ENCODE results near the gene CYB5B. TPM values are rescaled to one million over a fixed set of nuclear protein-coding genes. Genes with fewer than 3 reads are reported as not detected.

Gene CYB5B
- total RNA-seq, 4 donors from 2014 or later = 26.7 to 31.2 (median 29.1) TPM

DNA sequence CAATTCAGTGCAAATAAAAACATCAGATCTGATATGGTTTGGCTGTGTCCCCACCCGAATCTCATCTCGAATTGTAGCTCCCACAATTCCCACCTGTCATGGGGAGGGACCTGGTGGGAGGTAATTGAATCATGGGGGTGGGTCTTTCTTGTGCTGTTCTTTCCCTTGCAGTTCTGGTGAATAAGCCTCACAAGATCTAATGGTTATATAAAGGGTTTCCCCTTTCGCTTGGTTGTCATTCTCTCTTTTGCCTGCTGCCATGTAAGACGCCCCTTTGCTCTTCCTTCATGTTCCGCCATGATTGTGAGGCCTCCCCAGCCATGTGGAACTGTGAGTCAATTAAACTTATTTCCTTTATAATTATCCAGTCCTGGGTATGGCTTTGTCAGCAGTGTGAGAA is 72.5 kb downstream of the CYB5B start:
- 91% methylated on average over 5 of the region's 5 CpGs for WGBS
- no peaks in the 10 kb centered on the region for H3K27me3 ChIP-seq
- no peak overlapping the region for H3K4me3 ChIP-seq
- no peaks in the 10 kb centered on the region for H3K4me1 ChIP-seq
- intact Hi-C loops (cut with DNase I) = no loop called here
- TF ChIP-seq POLR2AphosphoS5 (IDR thresholded peaks at IDR 0.05) (no peak), POLR2A (IDR thresholded peaks at IDR 0.05; ENCODE audit: low read depth) (no peak), EP300 (IDR thresholded peaks at IDR 0.05) (no peak)
- TF ChIP-seq, protein P1, sequence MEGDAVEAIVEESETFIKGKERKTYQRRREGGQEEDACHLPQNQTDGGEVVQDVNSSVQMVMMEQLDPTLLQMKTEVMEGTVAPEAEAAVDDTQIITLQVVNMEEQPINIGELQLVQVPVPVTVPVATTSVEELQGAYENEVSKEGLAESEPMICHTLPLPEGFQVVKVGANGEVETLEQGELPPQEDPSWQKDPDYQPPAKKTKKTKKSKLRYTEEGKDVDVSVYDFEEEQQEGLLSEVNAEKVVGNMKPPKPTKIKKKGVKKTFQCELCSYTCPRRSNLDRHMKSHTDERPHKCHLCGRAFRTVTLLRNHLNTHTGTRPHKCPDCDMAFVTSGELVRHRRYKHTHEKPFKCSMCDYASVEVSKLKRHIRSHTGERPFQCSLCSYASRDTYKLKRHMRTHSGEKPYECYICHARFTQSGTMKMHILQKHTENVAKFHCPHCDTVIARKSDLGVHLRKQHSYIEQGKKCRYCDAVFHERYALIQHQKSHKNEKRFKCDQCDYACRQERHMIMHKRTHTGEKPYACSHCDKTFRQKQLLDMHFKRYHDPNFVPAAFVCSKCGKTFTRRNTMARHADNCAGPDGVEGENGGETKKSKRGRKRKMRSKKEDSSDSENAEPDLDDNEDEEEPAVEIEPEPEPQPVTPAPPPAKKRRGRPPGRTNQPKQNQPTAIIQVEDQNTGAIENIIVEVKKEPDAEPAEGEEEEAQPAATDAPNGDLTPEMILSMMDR (IDR thresholded peaks at IDR 0.05) = no peak
- H3K9me3 ChIP-seq = no peaks in the 10 kb centered on the region
- no peaks in the 10 kb centered on the region for H3K36me3 ChIP-seq
- no peak overlapping the region for H3K27ac ChIP-seq (replicated peaks in 1 of 4)
- DNase-seq (ENCODE audit: extremely low spot score) = no peak

GRCh38 chr16:69497876-69498596 is 73.6 kb downstream of the CYB5B start:
- Histone ChIP-seq H3K36me3 (no peaks in the 10 kb centered on the region), H3K4me1 (no peaks in the 10 kb centered on the region), H3K27me3 (no peaks in the 10 kb centered on the region), H3K27ac (replicated peaks in 1 of 4) (no peak overlapping the region), H3K4me3 (no peak overlapping the region), H3K9me3 (no peaks in the 10 kb centered on the region)
- WGBS = 79% methylated on average over 16 of the region's 16 CpGs
- DNase-seq (ENCODE audit: extremely low spot score) = no peak
- TF ChIP-seq, protein P1 (IDR thresholded peaks at IDR 0.05) = no peak
- TF ChIP-seq POLR2A (IDR thresholded peaks at IDR 0.05; ENCODE audit: low read depth) (no peak), EP300 (IDR thresholded peaks at IDR 0.05) (no peak), POLR2AphosphoS5 (IDR thresholded peaks at IDR 0.05) (no peak)
- intact Hi-C loops (cut with DNase I) = no loop called here

- H3K27ac ChIP-seq (replicated peaks in 1 of 4) = no peak overlapping the region
- intact Hi-C loops (cut with DNase I) = no loop called here
- no peaks in the 10 kb centered on the region for H3K27me3 ChIP-seq
- WGBS = 98% methylated on average over 5 of the region's 5 CpGs
- no peaks in the 10 kb centered on the region for H3K4me1 ChIP-seq
- H3K36me3 ChIP-seq = no peaks in the 10 kb centered on the region
- DNase-seq (ENCODE audit: extremely low spot score) = no peak
- no peak for TF ChIP-seq POLR2A (IDR thresholded peaks at IDR 0.05; ENCODE audit: low read depth)
- TF ChIP-seq POLR2AphosphoS5 (IDR thresholded peaks at IDR 0.05) = no peak
- TF ChIP-seq, protein P1 (IDR thresholded peaks at IDR 0.05) = no peak
- H3K4me3 ChIP-seq = no peak overlapping the region
- no peaks in the 10 kb centered on the region for H3K9me3 ChIP-seq
Observed at GRCh38 chr16:69498926-69499325, 74.5 kb downstream of the CYB5B start.

DNA sequence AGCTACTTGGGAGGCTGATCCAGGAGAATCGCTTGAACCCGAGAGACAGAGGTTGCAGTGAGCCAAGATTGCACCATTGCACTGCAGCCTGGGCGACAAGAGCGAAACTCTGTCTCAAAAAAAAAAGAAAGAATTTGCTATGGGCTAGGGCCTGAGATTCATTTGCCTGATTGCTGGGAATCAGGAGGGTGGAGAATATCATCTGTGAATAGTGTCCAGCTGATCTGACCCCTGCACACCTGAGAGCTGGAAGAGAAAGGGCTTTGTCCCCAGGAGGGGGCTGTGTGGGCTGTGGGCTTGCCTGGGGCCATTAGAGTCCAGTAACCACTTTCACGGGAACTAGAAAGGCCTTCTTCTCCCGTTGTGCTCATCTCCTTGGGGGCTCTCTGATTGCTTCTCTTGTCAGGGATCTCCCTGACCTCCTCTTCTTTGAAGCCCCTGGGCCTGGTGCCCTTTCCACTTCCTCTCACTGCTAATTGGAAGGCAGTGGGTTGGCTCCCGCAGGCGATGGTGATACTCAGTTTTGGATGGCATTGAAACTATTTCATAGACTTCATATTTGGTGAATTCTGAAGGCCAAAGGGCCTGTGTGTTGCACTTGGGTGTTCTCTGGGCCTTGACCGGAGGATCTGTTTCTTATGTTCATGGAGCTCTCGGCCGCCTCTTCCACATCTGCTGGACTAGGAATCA is 75.3 kb downstream of the CYB5B start:
- no peaks in the 10 kb centered on the region for H3K4me1 ChIP-seq
- whole genome bisulfite sequencing = 89% methylated on average over 11 of the region's 11 CpGs
- intact Hi-C loops (cut with DNase I) = no loop called here
- no peak overlapping the region for H3K27ac ChIP-seq (replicated peaks in 1 of 4)
- DNase-seq (ENCODE audit: extremely low spot score) = no peak
- TF ChIP-seq, protein P1 (IDR thresholded peaks at IDR 0.05) = no peak
- TF ChIP-seq POLR2A (IDR thresholded peaks at IDR 0.05; ENCODE audit: low read depth) = no peak
- no peak for TF ChIP-seq EP300 (IDR thresholded peaks at IDR 0.05)
- no peak for TF ChIP-seq POLR2AphosphoS5 (IDR thresholded peaks at IDR 0.05)
- H3K4me3 ChIP-seq = no peak overlapping the region
- H3K36me3 ChIP-seq = no peaks in the 10 kb centered on the region
- H3K27me3 ChIP-seq = no peaks in the 10 kb centered on the region
- no peaks in the 10 kb centered on the region for H3K9me3 ChIP-seq

All from esophagus muscularis mucosa (tissue), 4 donors.